ENCODE data around the gene TNS2. TPM values are rescaled to one million over a fixed set of nuclear protein-coding genes. Genes with fewer than 3 reads are reported as not detected.

The TNS2 gene
- 36.9 TPM for polyA plus RNA-seq (2012; ENCODE audit: insufficient read length, low read depth)

- TF ChIP-seq, protein P1, sequence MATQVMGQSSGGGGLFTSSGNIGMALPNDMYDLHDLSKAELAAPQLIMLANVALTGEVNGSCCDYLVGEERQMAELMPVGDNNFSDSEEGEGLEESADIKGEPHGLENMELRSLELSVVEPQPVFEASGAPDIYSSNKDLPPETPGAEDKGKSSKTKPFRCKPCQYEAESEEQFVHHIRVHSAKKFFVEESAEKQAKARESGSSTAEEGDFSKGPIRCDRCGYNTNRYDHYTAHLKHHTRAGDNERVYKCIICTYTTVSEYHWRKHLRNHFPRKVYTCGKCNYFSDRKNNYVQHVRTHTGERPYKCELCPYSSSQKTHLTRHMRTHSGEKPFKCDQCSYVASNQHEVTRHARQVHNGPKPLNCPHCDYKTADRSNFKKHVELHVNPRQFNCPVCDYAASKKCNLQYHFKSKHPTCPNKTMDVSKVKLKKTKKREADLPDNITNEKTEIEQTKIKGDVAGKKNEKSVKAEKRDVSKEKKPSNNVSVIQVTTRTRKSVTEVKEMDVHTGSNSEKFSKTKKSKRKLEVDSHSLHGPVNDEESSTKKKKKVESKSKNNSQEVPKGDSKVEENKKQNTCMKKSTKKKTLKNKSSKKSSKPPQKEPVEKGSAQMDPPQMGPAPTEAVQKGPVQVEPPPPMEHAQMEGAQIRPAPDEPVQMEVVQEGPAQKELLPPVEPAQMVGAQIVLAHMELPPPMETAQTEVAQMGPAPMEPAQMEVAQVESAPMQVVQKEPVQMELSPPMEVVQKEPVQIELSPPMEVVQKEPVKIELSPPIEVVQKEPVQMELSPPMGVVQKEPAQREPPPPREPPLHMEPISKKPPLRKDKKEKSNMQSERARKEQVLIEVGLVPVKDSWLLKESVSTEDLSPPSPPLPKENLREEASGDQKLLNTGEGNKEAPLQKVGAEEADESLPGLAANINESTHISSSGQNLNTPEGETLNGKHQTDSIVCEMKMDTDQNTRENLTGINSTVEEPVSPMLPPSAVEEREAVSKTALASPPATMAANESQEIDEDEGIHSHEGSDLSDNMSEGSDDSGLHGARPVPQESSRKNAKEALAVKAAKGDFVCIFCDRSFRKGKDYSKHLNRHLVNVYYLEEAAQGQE (IDR thresholded peaks at IDR 0.05; ENCODE audit: insufficient read depth in 1 of 2, low read depth in 2 of 2, low read length in 2 of 2): peak; percentile 50 to 69; a peak in 3 of 4 replicates
- TF ChIP-seq FOXP2 (optimal IDR thresholded peaks at IDR 0.05; ENCODE audit: borderline replicate concordance, extremely low read depth, extremely low read length, insufficient read depth) (no peak), POLR2AphosphoS5 (IDR thresholded peaks at IDR 0.05; ENCODE audit: low read depth, low read length) (peak; percentile 96), SIN3A (IDR thresholded peaks at IDR 0.05; ENCODE audit: borderline replicate concordance, insufficient read depth, low read length) (no peak), TAF1 (IDR thresholded peaks at IDR 0.05; ENCODE audit: borderline replicate concordance, insufficient read depth, low read length) (peak; percentile 67; the same call in 1 of the 2 replicates)
Observed at GRCh38 chr12:53049571-53050318, at the start of gene TNS2. TNS2 (plus strand) TSS chr12:53050065; CDS start chr12:53050186, 121 bp downstream.

- TF ChIP-seq, protein P1 (IDR thresholded peaks at IDR 0.05; ENCODE audit: insufficient read depth in 1 of 2, low read depth in 2 of 2, low read length in 2 of 2): no peak
- TF ChIP-seq POLR2AphosphoS5 (IDR thresholded peaks at IDR 0.05; ENCODE audit: low read depth, low read length) (no peak), SIN3A (IDR thresholded peaks at IDR 0.05; ENCODE audit: borderline replicate concordance, insufficient read depth, low read length) (no peak), FOXP2 (optimal IDR thresholded peaks at IDR 0.05; ENCODE audit: borderline replicate concordance, extremely low read depth, extremely low read length, insufficient read depth) (no peak), TAF1 (IDR thresholded peaks at IDR 0.05; ENCODE audit: borderline replicate concordance, insufficient read depth, low read length) (no peak)
Observed at GRCh38 chr12:53004178-53004577, 45.7 kb upstream of the TNS2 start.

- TF ChIP-seq TAF1 (IDR thresholded peaks at IDR 0.05; ENCODE audit: borderline replicate concordance, insufficient read depth, low read length): no peak
- no peak for TF ChIP-seq POLR2AphosphoS5 (IDR thresholded peaks at IDR 0.05; ENCODE audit: low read depth, low read length)
- TF ChIP-seq, protein P1 (IDR thresholded peaks at IDR 0.05; ENCODE audit: insufficient read depth in 1 of 2, low read depth in 2 of 2, low read length in 2 of 2): no peak
- no peak for TF ChIP-seq FOXP2 (optimal IDR thresholded peaks at IDR 0.05; ENCODE audit: borderline replicate concordance, extremely low read depth, extremely low read length, insufficient read depth)
- TF ChIP-seq SIN3A (IDR thresholded peaks at IDR 0.05; ENCODE audit: borderline replicate concordance, insufficient read depth, low read length): no peak
Observed at GRCh38 chr12:53004582-53004981, 45.3 kb upstream of the TNS2 start.

GRCh38 chr12:53005215-53005985 lies 44.5 kb upstream of the TNS2 start:
- TF ChIP-seq POLR2AphosphoS5 (IDR thresholded peaks at IDR 0.05; ENCODE audit: low read depth, low read length): no peak
- TF ChIP-seq TAF1 (IDR thresholded peaks at IDR 0.05; ENCODE audit: borderline replicate concordance, insufficient read depth, low read length): no peak
- TF ChIP-seq SIN3A (IDR thresholded peaks at IDR 0.05; ENCODE audit: borderline replicate concordance, insufficient read depth, low read length): no peak
- TF ChIP-seq, protein P1 (IDR thresholded peaks at IDR 0.05; ENCODE audit: insufficient read depth in 1 of 2, low read depth in 2 of 2, low read length in 2 of 2): no peak
- TF ChIP-seq FOXP2 (optimal IDR thresholded peaks at IDR 0.05; ENCODE audit: borderline replicate concordance, extremely low read depth, extremely low read length, insufficient read depth): no peak

All from PFSK-1 (cell line).